ENCODE measurements around the gene KCNJ1. TPM values are rescaled to one million over a fixed set of nuclear protein-coding genes. Genes with fewer than 3 reads are reported as not detected.

The KCNJ1 gene
- total and polyA plus RNA-seq, 9 of the 15 experiments (the other 6 are each of a cell fraction or from before 2014, with no cell fraction given) = not detected

DNA sequence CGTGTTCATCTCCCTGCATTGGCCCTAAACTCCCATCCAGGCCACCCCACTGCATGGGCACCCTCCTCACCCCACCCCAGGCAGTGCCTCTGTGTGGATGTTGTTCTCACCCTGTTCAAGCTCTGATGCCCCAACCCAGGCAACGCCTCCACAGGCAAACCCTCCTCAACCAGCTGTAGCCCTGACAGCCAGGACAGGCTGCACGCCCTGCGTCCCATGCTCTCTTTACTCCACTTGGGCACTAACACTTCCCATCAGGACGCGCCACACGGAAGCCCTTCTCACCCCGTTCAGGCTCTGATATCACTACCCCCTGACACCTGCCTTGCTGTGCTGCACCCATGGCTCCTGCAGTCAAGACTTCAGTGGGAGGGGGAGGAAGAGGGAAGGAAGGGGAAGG is 47.9 kb downstream of the KCNJ1 start (continued):
- TF ChIP-seq JUN (IDR thresholded peaks at IDR 0.05; ENCODE audit: borderline replicate concordance, low read depth, low read length) (no peak), JUN (CRISPR knock-in tag; IDR thresholded peaks at IDR 0.05; ENCODE audit: borderline replicate concordance) (no peak), SUPT5H (IDR thresholded peaks at IDR 0.05) (no peak), ATF1 (CRISPR knock-in tag; IDR thresholded peaks at IDR 0.05) (no peak), ATF1 (tag; IDR thresholded peaks at IDR 0.05) (no peak)
- TF ChIP-seq, protein P1, sequence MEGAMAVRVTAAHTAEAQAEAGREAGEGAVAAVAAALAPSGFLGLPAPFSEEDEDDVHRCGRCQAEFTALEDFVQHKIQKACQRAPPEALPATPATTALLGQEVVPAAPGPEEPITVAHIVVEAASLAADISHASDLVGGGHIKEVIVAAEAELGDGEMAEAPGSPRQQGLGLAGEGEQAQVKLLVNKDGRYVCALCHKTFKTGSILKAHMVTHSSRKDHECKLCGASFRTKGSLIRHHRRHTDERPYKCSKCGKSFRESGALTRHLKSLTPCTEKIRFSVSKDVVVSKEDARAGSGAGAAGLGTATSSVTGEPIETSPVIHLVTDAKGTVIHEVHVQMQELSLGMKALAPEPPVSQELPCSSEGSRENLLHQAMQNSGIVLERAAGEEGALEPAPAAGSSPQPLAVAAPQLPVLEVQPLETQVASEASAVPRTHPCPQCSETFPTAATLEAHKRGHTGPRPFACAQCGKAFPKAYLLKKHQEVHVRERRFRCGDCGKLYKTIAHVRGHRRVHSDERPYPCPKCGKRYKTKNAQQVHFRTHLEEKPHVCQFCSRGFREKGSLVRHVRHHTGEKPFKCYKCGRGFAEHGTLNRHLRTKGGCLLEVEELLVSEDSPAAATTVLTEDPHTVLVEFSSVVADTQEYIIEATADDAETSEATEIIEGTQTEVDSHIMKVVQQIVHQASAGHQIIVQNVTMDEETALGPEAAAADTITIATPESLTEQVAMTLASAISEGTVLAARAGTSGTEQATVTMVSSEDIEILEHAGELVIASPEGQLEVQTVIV (CRISPR knock-in tag; IDR thresholded peaks at IDR 0.05; ENCODE audit: borderline replicate concordance) = no peak

GRCh38 chr11:128814856-128815705 is 52.0 kb downstream of the KCNJ1 start:
- Histone ChIP-seq H3K9me1 (ENCODE audit: control insufficient read depth, insufficient read depth, low read length) (no peaks in the 10 kb centered on the region), H3K4me3 (no peak overlapping the region), H3K9me3 (replicated peaks; ENCODE audit: control insufficient read depth, insufficient read depth, low read depth, low read length) (no peaks in the 10 kb centered on the region), H3K36me3 (ENCODE audit: control insufficient read depth, insufficient read depth, low read length) (no peaks in the 10 kb centered on the region), H3K4me2 (ENCODE audit: insufficient read depth, low read length) (no peak overlapping the region), H3K79me2 (ENCODE audit: control insufficient read depth, insufficient read depth, low read length) (no peaks in the 10 kb centered on the region), H3K9ac (ENCODE audit: insufficient read depth in 1 of 2, low read depth in 2 of 2, low read length in 2 of 2) (no peak overlapping the region), H3K4me1 (replicated peaks in 1 of 2; ENCODE audit: control insufficient read depth in 2 of 2, insufficient read depth in 2 of 2, low read length in 2 of 2) (no peaks in the 10 kb centered on the region), H3K27ac (ENCODE audit: extremely low read depth, low read depth, low read length) (no peak overlapping the region), H4K20me1 (replicated peaks; ENCODE audit: control insufficient read depth, insufficient read depth, low read length) (no peaks in the 10 kb centered on the region), H2AFZ (ENCODE audit: low read depth, low read length) (no peak overlapping the region), H3K27me3 (ENCODE audit: control insufficient read depth in 2 of 2, insufficient read depth in 2 of 2, low read length in 2 of 2) (peaks cover 0 to 6% of the 10 kb centered on the region in 2 experiments; a peak in 1 of 5 replicates)
- ChIA-PET POLR2A (no interaction called here), CTCF (ENCODE audit: low intra/inter-chr PET ratio) (no interaction called here)
- no peak for FAIRE-seq
- WGBS (ENCODE audit: insufficient coverage, low coverage, missing lambda C conversion rate) = 1% methylated on average over 9 of the region's 9 CpGs
- intact Hi-C loops (cut with micrococcal nuclease) (no loop called here), in situ Hi-C loops (cut with MboI) (no loop called here)
- peak in 1 of 4 experiments; percentile 1 for DNase-seq (ENCODE audit: extremely low read depth in 1 of 4, low spot score in 3 of 4)
- 0 out of 3 replicates have a peak, but pooled peaks have one; percentile 52 for ATAC-seq
- no TSS peak for BruUV-seq (replicated peaks)
- TF ChIP-seq PURB (CRISPR knock-in tag; IDR thresholded peaks at IDR 0.05; ENCODE audit: low read depth) = no peak
- no peak for TF ChIP-seq ZBTB1 (CRISPR knock-in tag; IDR thresholded peaks at IDR 0.05; ENCODE audit: borderline replicate concordance, low read depth)
- no peak for TF ChIP-seq JUND (IDR thresholded peaks at IDR 0.05; ENCODE audit: borderline replicate concordance, low read depth, low read length)
- TF ChIP-seq JUND (tag; IDR thresholded peaks at IDR 0.05; ENCODE audit: borderline replicate concordance, low read depth, low read length) = no peak
- no peak for TF ChIP-seq CHD2 (IDR thresholded peaks at IDR 0.05; ENCODE audit: low read depth, low read length)
- no peak for TF ChIP-seq ELK3 (CRISPR knock-in tag; IDR thresholded peaks at IDR 0.05)
- no peak for TF ChIP-seq POLR3G (IDR thresholded peaks at IDR 0.05; ENCODE audit: extremely low read depth, insufficient read length, insufficient replicate concordance)
- TF ChIP-seq ZBTB49 (CRISPR knock-in tag; IDR thresholded peaks at IDR 0.05; ENCODE audit: borderline replicate concordance) = no peak
